NCI-H2107 (cell line): Measurements from ENCODE around the gene SLC46A1.

ENCODE experiments used
- DNase-seq: peaks from one replicate; lab custom pipeline; 2025; lab: John Stamatoyannopoulos, UW

Gene SLC46A1

DNA sequence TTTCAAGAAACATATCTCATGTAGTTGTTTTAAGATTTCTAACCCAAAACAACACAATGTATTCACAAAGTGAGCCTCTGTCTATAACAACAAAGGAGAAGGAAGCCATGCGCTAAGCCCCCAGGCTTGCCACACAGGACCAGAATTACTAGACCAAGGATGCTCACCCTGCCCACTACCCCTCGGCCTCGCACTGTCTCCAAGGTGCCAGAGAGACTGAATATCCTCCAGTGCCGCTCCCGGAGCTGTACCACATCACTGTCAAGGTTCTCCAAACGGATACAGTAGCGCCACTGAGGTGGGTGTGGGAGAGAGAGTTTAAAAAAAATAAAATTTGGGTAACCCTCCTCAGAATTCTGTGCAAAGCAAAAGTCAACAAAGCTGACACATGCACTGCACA, 55.7 kb downstream of the SLC46A1 start:
- no peak for DNase-seq

DNA sequence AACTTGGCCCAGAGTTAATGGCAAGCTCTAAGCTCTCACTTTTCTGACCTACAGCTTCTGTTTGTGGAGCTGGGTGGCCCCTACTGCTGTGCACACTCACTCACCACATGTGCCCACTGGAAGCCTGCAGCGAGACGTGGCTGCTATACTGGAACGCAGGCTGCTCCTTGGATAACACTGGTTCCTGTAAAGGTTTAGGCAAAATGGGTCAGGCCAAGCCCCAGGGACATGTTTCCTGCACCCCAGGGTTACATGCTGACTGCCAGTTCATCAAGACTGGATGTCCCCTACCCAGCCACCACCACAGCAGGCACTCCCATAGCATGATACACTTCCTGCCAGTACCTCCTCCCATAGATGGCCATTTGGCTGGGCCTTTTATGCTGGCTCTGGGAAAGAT, 57.0 kb downstream of the SLC46A1 start:
- DNase-seq, result no peak

DNA sequence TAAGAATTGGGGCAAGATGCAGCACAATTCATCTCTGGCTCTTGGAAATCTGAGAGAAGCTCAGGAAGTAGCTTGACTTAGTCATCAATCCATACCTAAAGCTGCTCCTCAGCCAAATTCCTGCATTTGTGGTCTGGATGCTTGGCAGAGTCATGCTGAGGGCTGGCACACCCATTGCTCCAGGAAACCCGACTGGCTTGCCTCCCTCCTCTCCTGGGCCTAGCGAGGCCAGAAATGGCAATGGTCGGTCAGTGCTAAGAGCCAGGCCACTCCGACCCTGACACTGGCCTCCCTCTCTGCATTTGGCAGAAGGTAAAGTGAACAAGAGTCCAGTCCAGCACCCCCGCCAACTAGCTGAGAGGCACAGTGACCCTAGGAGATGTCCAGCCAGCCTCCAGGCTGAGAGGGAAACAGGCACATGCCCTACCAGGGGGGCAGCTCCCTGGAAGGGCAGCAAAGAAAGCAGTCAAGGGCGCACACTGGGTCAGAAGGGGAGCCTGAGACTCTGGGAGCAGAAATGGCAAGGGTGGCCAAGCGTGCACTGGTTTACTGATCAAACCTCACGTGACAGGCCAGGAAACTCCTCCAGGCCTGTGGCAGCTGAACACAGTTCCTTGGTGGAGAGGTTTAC, 58.6 kb downstream of the SLC46A1 start:
- no peak for DNase-seq

DNA sequence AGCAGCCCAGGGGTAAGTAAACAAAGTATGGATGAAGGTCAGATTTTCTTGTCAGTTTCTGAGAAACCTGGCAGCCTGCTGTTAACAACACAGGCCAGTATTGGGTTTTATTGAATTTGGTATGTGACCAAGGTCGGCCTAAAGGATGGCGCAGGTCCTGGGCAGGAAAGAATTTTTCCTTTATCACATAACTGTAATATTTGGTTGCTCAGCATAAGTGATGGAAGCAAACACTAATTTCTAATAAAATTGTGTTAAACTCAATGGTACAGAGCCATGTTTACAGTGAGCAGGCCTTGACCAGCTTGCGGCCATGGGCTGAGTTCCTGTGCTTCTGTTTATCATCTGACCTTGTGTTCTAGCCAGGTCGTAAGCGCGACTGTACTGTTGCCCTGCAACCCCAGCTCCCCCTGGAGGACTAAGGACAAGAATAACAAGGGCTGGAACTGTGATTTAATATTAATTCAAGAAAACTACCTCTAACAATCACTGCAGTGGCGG, 59.2 kb downstream of the SLC46A1 start:
- no peak for DNase-seq

DNA sequence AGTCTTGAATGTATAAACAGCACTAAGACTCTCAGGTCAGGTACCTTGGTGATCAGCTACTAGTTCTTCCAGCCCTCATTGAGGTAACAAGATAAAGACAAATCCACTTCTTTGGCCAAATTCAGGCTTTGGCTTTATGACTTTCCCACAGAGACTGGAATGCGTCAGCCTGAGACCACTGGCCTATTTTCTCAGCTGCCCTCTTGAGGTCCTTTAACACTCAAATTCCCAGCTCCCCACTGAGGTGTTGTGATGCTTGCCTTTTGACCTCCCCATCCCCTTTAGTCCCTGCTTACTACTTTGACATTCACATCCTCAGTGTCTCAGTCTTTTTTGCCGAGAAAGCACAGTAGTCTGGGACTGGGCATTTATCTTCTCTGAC, 59.8 kb downstream of the SLC46A1 start:
- no peak for DNase-seq

DNA sequence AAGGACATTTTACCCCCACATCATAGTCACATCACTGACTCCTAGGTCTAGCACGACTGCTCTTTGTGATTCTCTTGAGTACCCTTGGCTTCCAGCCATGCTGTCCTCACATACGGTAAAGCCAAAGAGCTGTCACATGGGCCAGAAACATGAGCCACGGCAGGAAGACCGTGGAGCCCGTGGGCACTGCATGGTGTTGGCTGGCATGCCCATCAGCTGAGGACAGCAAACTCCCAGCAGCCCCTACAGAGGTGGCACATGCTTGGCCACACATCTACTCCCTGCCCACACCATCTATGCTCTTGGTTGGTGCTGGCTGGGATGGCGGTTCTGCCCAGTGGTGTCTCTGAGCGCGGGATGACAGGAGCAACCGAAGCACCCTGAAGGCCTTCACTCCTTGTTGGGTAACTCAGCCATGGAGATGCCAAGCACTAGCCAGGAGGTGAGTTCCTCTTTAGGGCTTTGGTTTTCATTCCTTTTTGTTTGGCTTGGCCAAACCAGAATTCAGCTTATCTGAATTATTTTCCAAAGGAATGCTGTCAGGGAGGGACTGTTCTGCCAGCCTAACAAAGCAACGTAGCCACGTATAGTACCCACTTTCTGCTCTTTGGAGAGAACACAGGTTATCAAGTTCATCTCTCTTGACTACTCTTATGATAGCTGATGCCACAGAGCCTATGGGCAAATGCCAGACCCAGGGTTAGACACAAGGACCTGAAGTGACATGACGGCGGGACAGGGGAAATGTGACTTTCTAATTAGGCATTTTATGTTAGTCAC, 60.4 kb downstream of the SLC46A1 start:
- DNase-seq, result no peak
